Effector memory CD4-positive, alpha-beta T cell (primary cell): Measurements from ENCODE around the gene ADRM1.

Source experiments
- DNase-seq, 3 donors: peaks; one replicate each; pipeline ENCODE4 v3.0.0-alpha.2; 2020
- H3K27ac ChIP-seq: 2 replicates; pipeline ENCODE4 v1.7.0; 2013; ENCODE audit warnings: mild to moderate bottlenecking, low read length, moderate library complexity; ENCODE audit not compliant: insufficient read depth, poor library complexity, severe bottlenecking
- H3K27me3 ChIP-seq: replicated peaks from 2 replicates; pipeline ENCODE4 v1.7.0; 2013; ENCODE audit warnings: mild to moderate bottlenecking, low read length; ENCODE audit not compliant: insufficient read depth, control insufficient read depth, poor library complexity, severe bottlenecking
- H3K36me3 ChIP-seq: 2 replicates; pipeline ENCODE4 v1.7.0; 2013; ENCODE audit warnings: mild to moderate bottlenecking, low read length, moderate library complexity; ENCODE audit not compliant: control insufficient read depth, insufficient read depth
- H3K4me1 ChIP-seq: 2 replicates; pipeline ENCODE4 v1.7.0; 2013; ENCODE audit warnings: low read length, mild to moderate bottlenecking; ENCODE audit not compliant: control insufficient read depth, insufficient read depth, poor library complexity, severe bottlenecking
- H3K4me3 ChIP-seq: 2 replicates; pipeline ENCODE4 v1.7.0; 2013; ENCODE audit warnings: low read length, low read depth, mild to moderate bottlenecking; ENCODE audit not compliant: insufficient read depth, poor library complexity, severe bottlenecking
- H3K9me3 ChIP-seq: 2 replicates; pipeline ENCODE4 v1.7.0; 2013; ENCODE audit warnings: mild to moderate bottlenecking, low read length, moderate library complexity; ENCODE audit not compliant: control insufficient read depth

ADRM1 gene

GRCh38 chr20:62303340-62304226 is 786 bp downstream of the ADRM1 start:
- H3K36me3 ChIP-seq = peaks cover 28% of the 10 kb centered on the region
- H3K27ac ChIP-seq = peak overlapping the region; percentile 79
- H3K4me1 ChIP-seq = peaks cover 27% of the 10 kb centered on the region
- H3K9me3 ChIP-seq = no peaks in the 10 kb centered on the region
- H3K27me3 ChIP-seq = no peaks in the 10 kb centered on the region
- H3K4me3 ChIP-seq = peak overlapping the region; percentile 79
- DNase-seq = no peak

DNA sequence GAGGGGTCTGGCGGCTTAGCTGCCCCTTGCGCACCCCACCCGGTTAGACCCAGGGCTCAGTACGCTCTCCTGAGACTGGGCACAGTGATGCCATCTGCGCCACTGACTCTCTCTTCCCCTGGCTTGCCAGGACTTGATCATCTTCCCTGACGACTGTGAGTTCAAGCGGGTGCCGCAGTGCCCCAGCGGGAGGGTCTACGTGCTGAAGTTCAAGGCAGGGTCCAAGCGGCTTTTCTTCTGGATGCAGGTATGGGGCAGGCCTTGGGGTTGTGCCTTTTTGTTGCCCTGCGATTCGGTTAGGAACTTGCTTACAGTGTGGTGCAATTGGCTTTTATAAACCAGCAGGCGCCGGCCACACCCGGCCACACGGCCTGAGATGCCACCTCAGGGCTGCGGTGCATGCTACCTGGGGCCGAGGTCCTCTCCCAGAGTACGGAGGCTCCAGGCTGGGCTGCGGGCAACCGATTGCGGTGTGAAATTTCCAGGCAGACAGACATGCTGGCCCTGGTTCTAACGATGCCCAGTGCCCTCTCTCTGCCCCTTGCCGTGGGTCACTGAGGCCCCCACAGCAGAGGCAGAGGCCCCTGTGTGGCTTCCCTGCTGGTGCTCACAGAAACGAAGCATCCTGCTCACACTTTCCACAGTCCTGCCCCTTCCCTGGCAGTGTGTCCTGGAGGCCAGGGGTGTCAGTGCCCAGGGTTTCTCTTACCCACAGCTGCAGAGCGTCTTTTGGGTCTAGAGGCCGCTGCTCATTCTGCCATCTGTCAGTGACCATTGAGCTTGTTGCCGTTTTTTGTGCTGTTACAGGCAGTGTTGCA is 1.7 kb downstream of the ADRM1 start:
- Histone ChIP-seq H3K9me3 (no peaks in the 10 kb centered on the region), H3K4me3 (peak overlapping the region; percentile 79), H3K36me3 (peaks cover 36% of the 10 kb centered on the region), H3K27ac (peak overlapping the region; percentile 79), H3K4me1 (peaks cover 27% of the 10 kb centered on the region), H3K27me3 (no peaks in the 10 kb centered on the region)
- DNase-seq = no peak

DNA sequence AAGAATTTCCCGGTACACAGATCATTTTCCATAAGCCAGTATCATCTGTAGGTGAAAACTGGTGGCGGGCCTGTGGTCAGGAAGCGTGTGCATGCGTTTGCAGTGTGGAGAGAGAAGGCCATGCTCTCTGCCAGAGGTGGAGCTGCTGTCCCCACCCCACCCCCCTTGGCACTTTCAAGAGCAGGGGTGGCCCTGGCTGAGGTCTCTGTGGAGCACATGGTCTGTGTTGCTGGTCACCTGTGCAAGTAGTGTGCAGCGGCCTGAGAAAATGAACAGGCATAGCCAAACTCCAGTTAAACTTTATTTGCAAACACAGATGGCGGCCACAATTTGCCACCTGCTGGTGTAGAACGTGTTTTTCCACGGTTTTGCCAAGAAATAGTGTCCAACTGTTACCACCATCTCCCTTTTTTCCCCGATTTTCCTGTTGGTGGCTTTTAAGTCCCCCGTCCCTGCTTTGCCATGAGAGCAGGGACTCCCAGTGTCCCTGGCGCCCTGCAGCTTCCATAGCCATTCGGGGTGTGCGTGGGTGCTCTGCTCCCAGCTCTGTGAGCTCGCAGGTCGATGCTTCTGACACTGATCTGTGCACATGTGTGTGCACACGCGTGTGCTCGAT is 2.5 kb downstream of the ADRM1 start:
- H3K27me3 ChIP-seq = no peaks in the 10 kb centered on the region
- peaks cover 36% of the 10 kb centered on the region for H3K36me3 ChIP-seq
- no peak overlapping the region for H3K4me3 ChIP-seq
- DNase-seq = no peak
- H3K9me3 ChIP-seq = no peaks in the 10 kb centered on the region
- no peak overlapping the region for H3K27ac ChIP-seq
- peaks cover 27% of the 10 kb centered on the region for H3K4me1 ChIP-seq

GRCh38 chr20:62305765-62306413 is 3.1 kb downstream of the ADRM1 start:
- DNase-seq = no peak
- H3K9me3 ChIP-seq = no peaks in the 10 kb centered on the region
- H3K4me1 ChIP-seq = peaks cover 27% of the 10 kb centered on the region
- no peak overlapping the region for H3K4me3 ChIP-seq
- H3K36me3 ChIP-seq = peaks cover 36% of the 10 kb centered on the region
- H3K27me3 ChIP-seq = no peaks in the 10 kb centered on the region
- H3K27ac ChIP-seq = no peak overlapping the region

- Histone ChIP-seq H3K4me1 (peaks cover 27% of the 10 kb centered on the region), H3K36me3 (peaks cover 36% of the 10 kb centered on the region), H3K4me3 (no peak overlapping the region), H3K27me3 (no peaks in the 10 kb centered on the region), H3K9me3 (no peaks in the 10 kb centered on the region), H3K27ac (no peak overlapping the region)
- no peak for DNase-seq
Observed at GRCh38 chr20:62306414-62307187, 3.8 kb downstream of the ADRM1 start.

GRCh38 chr20:62307226-62308101 is 4.7 kb downstream of the ADRM1 start:
- Histone ChIP-seq H3K27me3 (no peaks in the 10 kb centered on the region), H3K27ac (no peak overlapping the region), H3K4me1 (peaks cover 21% of the 10 kb centered on the region), H3K9me3 (no peaks in the 10 kb centered on the region), H3K36me3 (peaks cover 36% of the 10 kb centered on the region), H3K4me3 (no peak overlapping the region)
- no peak for DNase-seq

DNA sequence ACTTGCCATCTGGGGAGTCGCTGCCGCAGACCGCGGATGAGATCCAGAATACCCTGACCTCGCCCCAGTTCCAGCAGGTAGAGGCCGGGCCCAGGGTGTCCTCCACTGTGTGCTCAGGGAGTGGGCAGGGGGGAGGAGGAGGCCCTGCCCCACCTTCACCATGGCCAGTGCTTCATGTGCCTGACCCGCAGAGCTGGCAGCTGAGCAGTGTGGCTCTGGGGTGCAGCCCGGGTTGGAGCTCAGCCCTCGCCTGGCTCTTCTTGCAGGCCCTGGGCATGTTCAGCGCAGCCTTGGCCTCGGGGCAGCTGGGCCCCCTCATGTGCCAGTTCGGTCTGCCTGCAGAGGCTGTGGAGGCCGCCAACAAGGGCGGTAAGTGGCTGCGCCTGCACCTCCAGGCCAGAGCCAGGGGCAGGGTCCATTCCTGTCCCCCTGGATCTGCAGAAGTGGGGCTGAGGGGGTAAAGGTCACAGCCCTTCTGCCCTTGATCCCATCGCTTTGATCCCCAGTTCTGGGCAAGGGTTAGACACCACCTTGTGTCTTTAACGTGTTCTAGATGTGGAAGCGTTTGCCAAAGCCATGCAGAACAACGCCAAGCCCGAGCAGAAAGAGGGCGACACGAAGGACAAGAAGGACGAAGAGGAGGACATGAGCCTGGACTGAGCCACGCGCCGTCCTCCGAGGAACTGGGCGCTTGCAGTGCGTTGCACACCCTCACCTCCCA is 5.5 kb downstream of the ADRM1 start:
- DNase-seq = no peak
- Histone ChIP-seq H3K36me3 (peaks cover 36% of the 10 kb centered on the region), H3K27me3 (no peaks in the 10 kb centered on the region), H3K4me3 (no peak overlapping the region), H3K9me3 (no peaks in the 10 kb centered on the region), H3K27ac (no peak overlapping the region), H3K4me1 (peaks cover 20% of the 10 kb centered on the region)

- Histone ChIP-seq H3K9me3 (no peaks in the 10 kb centered on the region), H3K27me3 (no peaks in the 10 kb centered on the region), H3K27ac (no peak overlapping the region), H3K4me3 (no peak overlapping the region), H3K4me1 (peaks cover 9% of the 10 kb centered on the region), H3K36me3 (peaks cover 36% of the 10 kb centered on the region)
- no peak for DNase-seq
Observed at GRCh38 chr20:62309198-62309944, 6.6 kb downstream of the ADRM1 start.
